WTC11 (cell line): Measurements from ENCODE around the gene MMP13. TPM values are rescaled to one million over a fixed set of nuclear protein-coding genes. Genes with fewer than 3 reads are reported as not detected.

Experiments used
- ATAC-seq: fragments of 200-7000 bp; cut with Tn5 transposase; 2 replicates; pipeline ENCODE4 v1.10.0; 2021; ENCODE audit warnings: mild to moderate bottlenecking, moderate library complexity
- CTCF ChIA-PET: fragments of 300-600 bp; sonication (Branson Sonifier 250); formaldehyde crosslinking; loops from one replicate; lab custom pipeline; 2021; ENCODE audit warnings: antibody characterized with exemption; lab: Charles Lee
- POLR2A ChIA-PET: fragments of 350-600 bp; sonication (Branson Sonifier 250); formaldehyde crosslinking; loops from one replicate; lab custom pipeline; 2021; ENCODE audit warnings: antibody characterized with exemption; lab: Charles Lee
- DNase-seq: peaks from one replicate; pipeline ENCODE4 v3.0.0; 2021; ENCODE audit warnings: low spot score
- H3K27ac Mint-ChIP-seq: 2 replicates; pipeline ENCODE4 v1.8.0; 2021; ENCODE audit warnings: mixed read lengths
- H3K27me3 Mint-ChIP-seq: 2 replicates; pipeline ENCODE4 v1.8.0; 2021; ENCODE audit warnings: low read depth, mild to moderate bottlenecking, moderate library complexity, mixed read lengths
- H3K36me3 Mint-ChIP-seq: 2 replicates; pipeline ENCODE4 v1.8.0; 2021; ENCODE audit warnings: mixed read lengths
- H3K4me1 Mint-ChIP-seq: 2 replicates; pipeline ENCODE4 v1.8.0; 2022; ENCODE audit warnings: mixed read lengths
- H3K4me3 Mint-ChIP-seq: 2 replicates; pipeline ENCODE4 v1.8.0; 2021; ENCODE audit warnings: mild to moderate bottlenecking, moderate library complexity, mixed read lengths
- H3K9me3 Mint-ChIP-seq: 2 replicates; pipeline ENCODE4 v1.8.0; 2021; ENCODE audit warnings: mixed read lengths
- E2F1 ChIP-seq: sonication (generic); formaldehyde crosslinking; IDR thresholded peaks from 2 replicates; pipeline ENCODE4 v1.8.0; 2022; ENCODE audit warnings: mild to moderate bottlenecking, missing genetic modification reagents
- GTF2I ChIP-seq: fragments of 250-450 bp; sonication (Bioruptor Pico); conservative IDR thresholded peaks from 2 replicates; pipeline ENCODE4 v1.4.0; 2021; ENCODE audit warnings: mild to moderate bottlenecking
- IRF1 ChIP-seq: sonication (generic); formaldehyde crosslinking; IDR thresholded peaks from 2 replicates; pipeline ENCODE4 v1.8.0; 2023; ENCODE audit warnings: missing genetic modification reagents
- NFE2L1 ChIP-seq: sonication (generic); formaldehyde crosslinking; IDR thresholded peaks from 2 replicates; pipeline ENCODE4 v1.8.1; 2023; ENCODE audit warnings: missing genetic modification reagents
- NR2C2 ChIP-seq: sonication (generic); formaldehyde crosslinking; IDR thresholded peaks from 2 replicates; pipeline ENCODE4 v1.8.0; 2022; ENCODE audit warnings: mild to moderate bottlenecking, missing genetic modification reagents
- RELA ChIP-seq: sonication (generic); formaldehyde crosslinking; IDR thresholded peaks from 2 replicates; pipeline ENCODE4 v1.8.1; 2022; ENCODE audit warnings: missing genetic modification reagents, mild to moderate bottlenecking, borderline replicate concordance
- TP53 ChIP-seq: sonication (generic); formaldehyde crosslinking; IDR thresholded peaks from 2 replicates; pipeline ENCODE4 v1.8.1; 2023; ENCODE audit warnings: mild to moderate bottlenecking, missing genetic modification reagents
- ZNF396 ChIP-seq: fragments of 250-450 bp; sonication (Bioruptor Pico); IDR thresholded peaks from 2 replicates; pipeline ENCODE4 v1.8.0; 2021; ENCODE audit warnings: mild to moderate bottlenecking, moderate library complexity, borderline replicate concordance
- ZNF512 ChIP-seq: sonication (generic); formaldehyde crosslinking; IDR thresholded peaks from 2 replicates; pipeline ENCODE4 v1.8.1; 2022; ENCODE audit warnings: missing genetic modification reagents, borderline replicate concordance
- total RNA-seq: library from RNA; stranded (reverse); gene quantifications from 3 replicates; pipeline ENCODE4 v1.2.3, GENCODE V29; 2021
- TF ChIP-seq, protein P1 (sequence below): fragments of 250-450 bp; sonication (Bioruptor Pico); conservative IDR thresholded peaks from 2 replicates; pipeline ENCODE4 v1.9.0; 2021; ENCODE audit warnings: mild to moderate bottlenecking
- TF ChIP-seq, protein P2 (sequence below): fragments of 200-600 bp; IDR thresholded peaks from 2 replicates; pipeline ENCODE4 v1.8.0; 2022; ENCODE audit warnings: antibody characterized with exemption

MMP13 gene
- total RNA-seq, 1 experiment from 2014 or later: not detected

- peaks cover 16% of the 10 kb centered on the region for H3K9me3 Mint-ChIP-seq
- H3K4me1 Mint-ChIP-seq: peaks cover 21% of the 10 kb centered on the region
- H3K4me3 Mint-ChIP-seq: no peak overlapping the region
- peak; percentile 96 for ATAC-seq
- H3K27ac Mint-ChIP-seq: no peak overlapping the region
- TF ChIP-seq IRF1 (CRISPR knock-in tag): no peak
- TF ChIP-seq NFE2L1 (CRISPR knock-in tag): no peak
- TF ChIP-seq, protein P1, sequence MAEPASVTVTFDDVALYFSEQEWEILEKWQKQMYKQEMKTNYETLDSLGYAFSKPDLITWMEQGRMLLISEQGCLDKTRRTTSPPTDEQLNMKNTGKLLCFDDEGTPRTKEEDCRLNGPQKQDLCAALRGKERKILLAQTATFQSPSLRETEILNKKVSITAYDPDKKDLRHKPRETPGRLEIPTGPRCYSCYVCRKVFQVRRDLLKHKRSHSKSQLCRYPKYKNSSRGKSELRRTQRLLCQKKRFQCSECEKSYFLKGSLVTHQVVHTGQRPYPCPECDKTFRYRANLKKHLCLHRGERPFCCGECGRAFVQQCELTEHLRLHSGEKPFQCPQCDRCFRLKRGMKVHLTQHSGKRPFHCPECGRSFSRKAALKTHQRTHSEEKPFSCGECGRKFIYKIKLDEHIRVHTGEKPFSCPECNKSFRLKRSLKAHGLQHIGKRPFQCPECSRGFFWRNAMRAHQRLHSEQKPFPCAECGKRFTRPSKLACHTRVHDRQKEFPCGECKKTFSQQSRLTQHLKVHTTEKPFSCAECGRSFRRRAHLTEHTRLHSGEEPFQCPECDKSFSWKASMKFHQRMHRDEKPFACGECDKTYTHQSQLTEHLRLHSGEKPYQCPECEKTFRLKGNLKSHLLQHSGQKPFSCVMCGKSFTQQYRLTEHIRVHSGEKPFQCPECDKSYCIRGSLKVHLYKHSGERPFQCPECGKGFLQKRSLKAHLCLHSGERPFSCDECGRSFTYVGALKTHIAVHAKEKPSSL: no peak
- no peak for TF ChIP-seq RELA (CRISPR knock-in tag)
- TF ChIP-seq, protein P2, sequence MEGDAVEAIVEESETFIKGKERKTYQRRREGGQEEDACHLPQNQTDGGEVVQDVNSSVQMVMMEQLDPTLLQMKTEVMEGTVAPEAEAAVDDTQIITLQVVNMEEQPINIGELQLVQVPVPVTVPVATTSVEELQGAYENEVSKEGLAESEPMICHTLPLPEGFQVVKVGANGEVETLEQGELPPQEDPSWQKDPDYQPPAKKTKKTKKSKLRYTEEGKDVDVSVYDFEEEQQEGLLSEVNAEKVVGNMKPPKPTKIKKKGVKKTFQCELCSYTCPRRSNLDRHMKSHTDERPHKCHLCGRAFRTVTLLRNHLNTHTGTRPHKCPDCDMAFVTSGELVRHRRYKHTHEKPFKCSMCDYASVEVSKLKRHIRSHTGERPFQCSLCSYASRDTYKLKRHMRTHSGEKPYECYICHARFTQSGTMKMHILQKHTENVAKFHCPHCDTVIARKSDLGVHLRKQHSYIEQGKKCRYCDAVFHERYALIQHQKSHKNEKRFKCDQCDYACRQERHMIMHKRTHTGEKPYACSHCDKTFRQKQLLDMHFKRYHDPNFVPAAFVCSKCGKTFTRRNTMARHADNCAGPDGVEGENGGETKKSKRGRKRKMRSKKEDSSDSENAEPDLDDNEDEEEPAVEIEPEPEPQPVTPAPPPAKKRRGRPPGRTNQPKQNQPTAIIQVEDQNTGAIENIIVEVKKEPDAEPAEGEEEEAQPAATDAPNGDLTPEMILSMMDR: peak; percentile 60
- no peak for TF ChIP-seq E2F1 (CRISPR knock-in tag)
- H3K36me3 Mint-ChIP-seq: peaks cover 4% of the 10 kb centered on the region; the same call in 1 of the 2 replicates
- CTCF ChIA-PET: interaction anchor here (0.6 to 1.9 kb wide), 14 partner anchors 10 to 157 kb away, joined by 3 to 20 read pairs (median 4); no protein-coding TSS in a partner anchor
- DNase-seq: peak; percentile 47
- POLR2A ChIA-PET: no interaction called here
- no peaks in the 10 kb centered on the region for H3K27me3 Mint-ChIP-seq
Observed at GRCh38 chr11:102940714-102941588, 14.6 kb downstream of the MMP13 start.

DNA sequence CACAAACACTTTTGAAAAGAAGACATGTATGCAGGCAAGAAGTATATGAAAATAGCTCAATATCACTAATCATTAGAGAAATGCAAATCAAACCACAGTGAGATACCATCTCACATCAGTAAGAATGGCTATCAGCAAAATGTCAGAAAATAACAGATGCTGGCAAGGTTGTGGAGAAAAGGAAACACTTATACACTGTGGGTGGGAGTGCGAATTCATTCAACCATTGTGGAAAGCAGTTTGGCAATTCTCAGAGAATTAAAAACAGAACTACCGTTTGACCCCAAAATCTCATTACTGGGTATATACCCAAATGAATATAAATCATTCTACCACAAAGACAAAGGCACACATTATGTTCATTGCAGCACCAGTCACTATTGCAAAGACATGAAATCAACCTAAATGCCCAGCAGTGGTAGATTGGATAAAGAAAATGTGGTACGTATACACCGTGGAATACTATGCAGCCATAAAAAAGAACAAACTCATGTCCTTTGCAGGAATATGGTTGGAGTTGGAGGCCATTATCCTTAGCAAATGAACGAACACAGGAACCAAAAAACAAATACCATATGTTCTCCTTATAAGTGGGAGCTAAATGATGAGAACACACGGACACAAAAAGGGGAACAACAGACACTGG is 18.5 kb downstream of the MMP13 start:
- Mint-ChIP-seq H3K9me3 (peaks cover 16% of the 10 kb centered on the region), H3K4me3 (no peak overlapping the region), H3K36me3 (peaks cover 4% of the 10 kb centered on the region; the same call in 1 of the 2 replicates), H3K4me1 (peaks cover 21% of the 10 kb centered on the region), H3K27ac (no peak overlapping the region), H3K27me3 (no peaks in the 10 kb centered on the region)
- no peak for DNase-seq
- ChIA-PET CTCF (interaction anchor here (2.4 kb wide), 1 partner anchor 22 kb away, joined by 8 read pairs; no protein-coding TSS in a partner anchor), POLR2A (no interaction called here)
- no peak for ATAC-seq
- TF ChIP-seq ZNF512 (CRISPR knock-in tag) (no peak), GTF2I (CRISPR knock-in tag) (0 out of 2 replicates have a peak, but pooled peaks have one; percentile 9), ZNF396 (CRISPR knock-in tag) (no peak)

GRCh38 chr11:102935514-102935913 is 20.0 kb downstream of the MMP13 start:
- ChIA-PET CTCF (interaction anchor here (1.0 to 2.4 kb wide), 3 partner anchors 21 to 104 kb away, joined by 5 to 8 read pairs (median 5); no protein-coding TSS in a partner anchor), POLR2A (no interaction called here)
- H3K4me3 Mint-ChIP-seq: no peak overlapping the region
- peaks cover 14% of the 10 kb centered on the region for H3K4me1 Mint-ChIP-seq
- H3K9me3 Mint-ChIP-seq: peaks cover 13% of the 10 kb centered on the region
- no peak for TF ChIP-seq NR2C2 (CRISPR knock-in tag)
- no peak for TF ChIP-seq TP53 (CRISPR knock-in tag)
- TF ChIP-seq RELA (CRISPR knock-in tag): no peak
- H3K27ac Mint-ChIP-seq: no peak overlapping the region
- no peaks in the 10 kb centered on the region for H3K36me3 Mint-ChIP-seq
- H3K27me3 Mint-ChIP-seq: no peaks in the 10 kb centered on the region
- DNase-seq (no peak), ATAC-seq (peak; percentile 55)
